Rectal smooth muscle tissue (tissue), 1 donor: ENCODE results near the gene CBFA2T2.
"Not testable (repeated sequence)": the region's sequence is repeated elsewhere in the genome, so short reads cannot be mapped to it uniquely, and the experiment has no call there.

ENCODE experiments used
- H3K27ac ChIP-seq: one replicate; pipeline ENCODE4 v1.7.0; 2013; ENCODE audit warnings: low read depth, low read length, inconsistent platforms
- H3K27me3 ChIP-seq: one replicate; pipeline ENCODE4 v1.7.0; 2013; ENCODE audit warnings: low read length; ENCODE audit not compliant: control insufficient read depth, insufficient read depth
- H3K36me3 ChIP-seq: one replicate; pipeline ENCODE4 v1.7.0; 2013; ENCODE audit warnings: low read length; ENCODE audit not compliant: control insufficient read depth, insufficient read depth
- H3K4me1 ChIP-seq: one replicate; pipeline ENCODE4 v1.7.0; 2013; ENCODE audit warnings: low read length; ENCODE audit not compliant: control insufficient read depth, insufficient read depth
- H3K4me3 ChIP-seq: one replicate; pipeline ENCODE4 v1.7.0; 2013; ENCODE audit warnings: low read length
- H3K9ac ChIP-seq: one replicate; pipeline ENCODE4 v1.7.0; 2013; ENCODE audit warnings: low read length

Gene CBFA2T2

GRCh38 chr20:33545763-33546162 is 55.9 kb downstream of the CBFA2T2 start:
- H3K4me3 ChIP-seq, result no peak overlapping the region
- no peak overlapping the region for H3K27ac ChIP-seq
- H3K27me3 ChIP-seq, result no peaks in the 10 kb centered on the region
- H3K9ac ChIP-seq, result no peak overlapping the region
- H3K36me3 ChIP-seq, result no peaks in the 10 kb centered on the region
- no peaks in the 10 kb centered on the region for H3K4me1 ChIP-seq

GRCh38 chr20:33549229-33549999 is 59.5 kb downstream of the CBFA2T2 start:
- no peaks in the 10 kb centered on the region for H3K27me3 ChIP-seq
- H3K36me3 ChIP-seq, result no peaks in the 10 kb centered on the region
- H3K4me1 ChIP-seq, result peaks cover 9% of the 10 kb centered on the region
- H3K4me3 ChIP-seq, result no peak overlapping the region
- H3K9ac ChIP-seq, result no peak overlapping the region
- no peak overlapping the region for H3K27ac ChIP-seq

- no peaks in the 10 kb centered on the region for H3K36me3 ChIP-seq
- no peak overlapping the region for H3K27ac ChIP-seq
- H3K4me3 ChIP-seq, result no peak overlapping the region
- H3K4me1 ChIP-seq, result peaks cover 18% of the 10 kb centered on the region
- no peak overlapping the region for H3K9ac ChIP-seq
- no peaks in the 10 kb centered on the region for H3K27me3 ChIP-seq
These were observed 61.9 kb downstream of the CBFA2T2 start for GRCh38 chr20:33551778-33552177.

GRCh38 chr20:33552519-33552918 is 62.6 kb downstream of the CBFA2T2 start:
- Histone ChIP-seq H3K4me1 (peaks cover 18% of the 10 kb centered on the region), H3K9ac (no peak overlapping the region), H3K27ac (no peak overlapping the region), H3K27me3 (no peaks in the 10 kb centered on the region), H3K4me3 (no peak overlapping the region), H3K36me3 (peaks cover 4% of the 10 kb centered on the region)

GRCh38 chr20:33553516-33553915 is 63.6 kb downstream of the CBFA2T2 start:
- Histone ChIP-seq H3K27ac (no peak overlapping the region), H3K36me3 (peaks cover 4% of the 10 kb centered on the region), H3K27me3 (no peaks in the 10 kb centered on the region), H3K4me1 (peaks cover 18% of the 10 kb centered on the region), H3K9ac (no peak overlapping the region), H3K4me3 (no peak overlapping the region)

GRCh38 chr20:33554914-33555420 is 65.1 kb downstream of the CBFA2T2 start:
- Histone ChIP-seq H3K4me3 (no peak overlapping the region), H3K4me1 (peaks cover 18% of the 10 kb centered on the region), H3K27ac (peak overlapping the region; percentile 70), H3K9ac (no peak overlapping the region), H3K27me3 (no peaks in the 10 kb centered on the region), H3K36me3 (peaks cover 4% of the 10 kb centered on the region)

- H3K9ac ChIP-seq, result no peak overlapping the region
- peaks cover 18% of the 10 kb centered on the region for H3K4me1 ChIP-seq
- no peaks in the 10 kb centered on the region for H3K27me3 ChIP-seq
- peaks cover 4% of the 10 kb centered on the region for H3K36me3 ChIP-seq
- peak overlapping the region; percentile 70 for H3K27ac ChIP-seq
- H3K4me3 ChIP-seq, result no peak overlapping the region
These were observed 65.9 kb downstream of the CBFA2T2 start for GRCh38 chr20:33555755-33556154.

- Histone ChIP-seq H3K4me1 (peaks cover 18% of the 10 kb centered on the region), H3K27ac (no peak overlapping the region)
These were observed 66.3 kb downstream of the CBFA2T2 start for GRCh38 chr20:33556246-33556645.

GRCh38 chr20:33558348-33559144 is 68.7 kb downstream of the CBFA2T2 start:
- Histone ChIP-seq H3K9ac (no peak overlapping the region), H3K27ac (no peak overlapping the region), H3K4me1 (peaks cover 22% of the 10 kb centered on the region), H3K36me3 (peaks cover 4% of the 10 kb centered on the region), H3K4me3 (no peak overlapping the region), H3K27me3 (no peaks in the 10 kb centered on the region)

More at GRCh38 chr20:33556246-33556645, 66.3 kb downstream of the CBFA2T2 start:
- Histone ChIP-seq H3K9ac (no peak overlapping the region), H3K27me3 (no peaks in the 10 kb centered on the region), H3K4me3 (no peak overlapping the region), H3K36me3 (peaks cover 4% of the 10 kb centered on the region)

- no peak overlapping the region for H3K9ac ChIP-seq
- no peaks in the 10 kb centered on the region for H3K27me3 ChIP-seq
- no peak overlapping the region for H3K4me3 ChIP-seq
- H3K36me3 ChIP-seq, result peaks cover 4% of the 10 kb centered on the region
- H3K4me1 ChIP-seq, result peaks cover 18% of the 10 kb centered on the region
- H3K27ac ChIP-seq, result no peak overlapping the region
These were observed 69.3 kb downstream of the CBFA2T2 start for GRCh38 chr20:33559212-33559611.

- Histone ChIP-seq H3K4me3 (no peak overlapping the region), H3K9ac (no peak overlapping the region), H3K4me1 (peaks cover 15% of the 10 kb centered on the region), H3K36me3 (peaks cover 4% of the 10 kb centered on the region), H3K27ac (no peak overlapping the region), H3K27me3 (no peaks in the 10 kb centered on the region)
These were observed 70.1 kb downstream of the CBFA2T2 start for GRCh38 chr20:33560026-33560425.

- H3K27ac ChIP-seq, H3K9ac ChIP-seq, H3K27me3 ChIP-seq, H3K4me3 ChIP-seq, H3K36me3 ChIP-seq, H3K4me1 ChIP-seq: not testable (repeated sequence)
These were observed 71.2 kb downstream of the CBFA2T2 start for GRCh38 chr20:33561053-33561452.
